HepG2 (cell line): ENCODE results near the gene PTPRN. TPM values are rescaled to one million over a fixed set of nuclear protein-coding genes. Genes with fewer than 3 reads are reported as not detected.

Experiments used
- ADNP ChIP-seq: sonication (generic); formaldehyde crosslinking; IDR thresholded peaks from 2 replicates; pipeline ENCODE4 v1.4.0; 2020; ENCODE audit warnings: missing genetic modification reagents
- ARNT2 ChIP-seq: sonication (generic); formaldehyde crosslinking; IDR thresholded peaks from 2 replicates; pipeline ENCODE4 v1.8.0; 2022; ENCODE audit warnings: mild to moderate bottlenecking, low read depth, missing genetic modification reagents, moderate library complexity
- ATF1 ChIP-seq: IDR thresholded peaks from 2 replicates; pipeline ENCODE4 v1.6.1; 2016; ENCODE audit warnings: mild to moderate bottlenecking, control low read depth
- FOXM1 ChIP-seq: sonication (generic); formaldehyde crosslinking; IDR thresholded peaks from 2 replicates; pipeline ENCODE4 v1.5.0; 2020; ENCODE audit warnings: missing genetic modification reagents
- GATA4 ChIP-seq: sonication (generic); IDR thresholded peaks from 2 replicates; pipeline ENCODE4 v1.6.1; 2016; ENCODE audit warnings: antibody characterized with exemption, low read depth, borderline replicate concordance
- HNF4A ChIP-seq: sonication (generic); formaldehyde crosslinking; IDR thresholded peaks from 2 replicates; pipeline ENCODE4 v1.4.0; 2020; ENCODE audit warnings: missing genetic modification reagents
- ISX ChIP-seq: sonication (generic); formaldehyde crosslinking; conservative IDR thresholded peaks from 2 replicates; pipeline ENCODE4 v1.5.0; 2020; ENCODE audit warnings: missing genetic modification reagents
- POLR2AphosphoS2 ChIP-seq: IDR thresholded peaks from 2 replicates; pipeline ENCODE4 v1.6.1; 2011; ENCODE audit warnings: low read depth, low read length, improper control_type of control experiment
- RXRA ChIP-seq: sonication (generic); formaldehyde crosslinking; IDR thresholded peaks from 2 replicates; pipeline ENCODE4 v1.5.1; 2020; ENCODE audit warnings: missing genetic modification reagents
- SOX13 ChIP-seq, 3 experiments: fragments of 450-650 bp in 1 of 3; sonication (generic) in 1 of 3; formaldehyde crosslinking in 1 of 3; IDR thresholded peaks in 2 of 3; conservative IDR thresholded peaks in 1 of 3; 2 replicates each; pipeline versions ENCODE4 v1.5.0 to v1.6.1; 2016 to 2020; ENCODE audit warnings: antibody characterized with exemption in 1 of 3, mild to moderate bottlenecking in 1 of 3, missing compliant biosample characterization in 1 of 3, missing genetic modification reagents in 1 of 3, moderate library complexity in 1 of 3
- SP4 ChIP-seq: sonication (generic); formaldehyde crosslinking; IDR thresholded peaks from 2 replicates; pipeline ENCODE4 v1.8.1; 2023; ENCODE audit warnings: mild to moderate bottlenecking, missing genetic modification reagents
- TGIF2 ChIP-seq: IDR thresholded peaks from 2 replicates; pipeline ENCODE4 v1.6.1; 2016; ENCODE audit warnings: control low read depth, missing compliant biosample characterization
- ZFYVE20 ChIP-seq: sonication (generic); formaldehyde crosslinking; IDR thresholded peaks from 2 replicates; pipeline ENCODE4 v1.8.0; 2023; ENCODE audit warnings: low read depth, mild to moderate bottlenecking, moderate library complexity, missing genetic modification reagents, borderline replicate concordance
- ZNF337 ChIP-seq: sonication (generic); formaldehyde crosslinking; IDR thresholded peaks from 2 replicates; pipeline ENCODE4 v1.5.1; 2020; ENCODE audit warnings: missing genetic modification reagents, low read depth, mild to moderate bottlenecking, borderline replicate concordance
- ZNF430 ChIP-seq: sonication (generic); formaldehyde crosslinking; IDR thresholded peaks from 2 replicates; pipeline ENCODE4 v1.9.0; 2021; ENCODE audit warnings: mild to moderate bottlenecking, missing genetic modification reagents
- ZNF564 ChIP-seq: sonication (generic); formaldehyde crosslinking; IDR thresholded peaks from 2 replicates; pipeline ENCODE4 v1.8.1; 2023; ENCODE audit warnings: mild to moderate bottlenecking, missing genetic modification reagents
- ZNF879 ChIP-seq: sonication (generic); formaldehyde crosslinking; IDR thresholded peaks from 2 replicates; pipeline ENCODE4 v1.8.1; 2023; ENCODE audit warnings: missing genetic modification reagents
- polyA plus RNA-seq, 8 experiments: library from polyadenylated mRNA; depleted of rRNA in 3 of 8; stranded (reverse) in 7 of 8; unstranded in 1 of 8; fragments of >200 nt; fragmentation: Illumina TruSeq in 4 of 8; extraction: Trizol in 4 of 8; gene quantifications; 2 replicates each; pipeline versions ENCODE4 v1.2.1 to v1.2.3, GENCODE V29; 2011 to 2016; ENCODE audit warnings: low read depth in 4 of 8, missing spikeins in 1 of 8, mixed read lengths in 1 of 8; ENCODE audit not compliant: insufficient read depth in 1 of 8
- total RNA-seq, 5 experiments: library from RNA; depleted of rRNA; stranded (reverse); fragments of >200 nt; fragmentation: Illumina TruSeq; extraction: Trizol; gene quantifications; 2 replicates each; pipeline ENCODE4 v1.2.3, GENCODE V29; 2016; ENCODE audit warnings: low read depth in 1 of 5
- TF ChIP-seq, protein P1 (sequence below): IDR thresholded peaks from 2 replicates; pipeline ENCODE4 v1.6.1; 2016; ENCODE audit warnings: mild to moderate bottlenecking, missing biosample characterization, missing genetic modification reagents
- TF ChIP-seq, protein P2 (sequence below): sonication (generic); formaldehyde crosslinking; IDR thresholded peaks from 2 replicates; pipeline ENCODE4 v1.4.0; 2020; ENCODE audit warnings: missing genetic modification reagents
- TF ChIP-seq, protein P3 (sequence below): sonication (generic); formaldehyde crosslinking; IDR thresholded peaks from 2 replicates; pipeline ENCODE4 v1.4.0; 2020; ENCODE audit warnings: low read depth, missing genetic modification reagents
- TF ChIP-seq, protein P4 (sequence below): sonication (generic); formaldehyde crosslinking; IDR thresholded peaks from 2 replicates; pipeline ENCODE4 v1.4.0; 2020; ENCODE audit warnings: missing genetic modification reagents, borderline replicate concordance

PTPRN gene
- total and polyA plus RNA-seq, 2 of the 13 experiments (the other 11 are each of a cell fraction or from before 2014, with no cell fraction given): 0.26 TPM; not detected in 1

DNA sequence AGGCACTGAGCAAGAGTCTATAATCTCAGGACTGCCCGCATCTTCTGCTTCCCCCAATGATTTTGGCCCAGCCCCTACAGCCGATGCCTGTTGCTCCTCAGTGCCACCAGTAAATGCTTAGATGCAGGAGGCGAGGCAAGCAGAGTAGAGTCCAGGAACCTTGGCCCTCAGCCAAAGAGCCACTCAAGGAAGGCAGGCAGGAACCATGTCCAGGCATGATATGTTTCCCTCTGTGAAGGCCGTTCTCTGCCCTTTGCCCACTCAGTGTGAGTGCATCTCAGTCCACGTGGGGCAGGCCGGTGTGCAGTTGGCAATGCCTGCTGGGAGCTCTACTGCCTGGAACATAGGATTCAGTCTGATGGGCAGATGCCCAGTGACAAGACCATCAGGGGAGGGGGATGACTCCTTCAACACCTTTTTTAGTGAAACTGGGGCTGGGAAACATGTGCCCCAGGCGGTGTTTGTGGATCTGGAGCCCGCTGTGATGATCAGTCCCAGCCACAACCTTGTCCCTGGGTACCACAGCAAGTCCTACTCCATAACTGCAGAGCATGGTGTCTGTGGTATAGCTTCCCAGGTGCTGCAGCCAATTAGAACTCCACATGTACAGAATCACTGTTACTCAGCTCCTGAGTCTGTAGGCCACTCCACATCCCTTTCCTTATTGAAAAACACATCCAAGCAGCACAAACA, 39.7 kb downstream of the PTPRN start (continued):
- no peak for TF ChIP-seq ZFYVE20
- TF ChIP-seq GATA4: no peak
- TF ChIP-seq POLR2AphosphoS2: no peak
- no peak for TF ChIP-seq ARNT2 (CRISPR knock-in tag)
- TF ChIP-seq ZNF430 (CRISPR knock-in tag): no peak
- TF ChIP-seq, protein P1, sequence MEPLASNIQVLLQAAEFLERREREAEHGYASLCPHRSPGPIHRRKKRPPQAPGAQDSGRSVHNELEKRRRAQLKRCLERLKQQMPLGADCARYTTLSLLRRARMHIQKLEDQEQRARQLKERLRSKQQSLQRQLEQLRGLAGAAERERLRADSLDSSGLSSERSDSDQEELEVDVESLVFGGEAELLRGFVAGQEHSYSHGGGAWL: no peak
- TF ChIP-seq, protein P2, sequence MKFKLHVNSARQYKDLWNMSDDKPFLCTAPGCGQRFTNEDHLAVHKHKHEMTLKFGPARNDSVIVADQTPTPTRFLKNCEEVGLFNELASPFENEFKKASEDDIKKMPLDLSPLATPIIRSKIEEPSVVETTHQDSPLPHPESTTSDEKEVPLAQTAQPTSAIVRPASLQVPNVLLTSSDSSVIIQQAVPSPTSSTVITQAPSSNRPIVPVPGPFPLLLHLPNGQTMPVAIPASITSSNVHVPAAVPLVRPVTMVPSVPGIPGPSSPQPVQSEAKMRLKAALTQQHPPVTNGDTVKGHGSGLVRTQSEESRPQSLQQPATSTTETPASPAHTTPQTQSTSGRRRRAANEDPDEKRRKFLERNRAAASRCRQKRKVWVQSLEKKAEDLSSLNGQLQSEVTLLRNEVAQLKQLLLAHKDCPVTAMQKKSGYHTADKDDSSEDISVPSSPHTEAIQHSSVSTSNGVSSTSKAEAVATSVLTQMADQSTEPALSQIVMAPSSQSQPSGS: no peak
- no peak for TF ChIP-seq ZNF879 (CRISPR knock-in tag)
- TF ChIP-seq ATF1 (CRISPR knock-in tag): no peak
- TF ChIP-seq, protein P3, sequence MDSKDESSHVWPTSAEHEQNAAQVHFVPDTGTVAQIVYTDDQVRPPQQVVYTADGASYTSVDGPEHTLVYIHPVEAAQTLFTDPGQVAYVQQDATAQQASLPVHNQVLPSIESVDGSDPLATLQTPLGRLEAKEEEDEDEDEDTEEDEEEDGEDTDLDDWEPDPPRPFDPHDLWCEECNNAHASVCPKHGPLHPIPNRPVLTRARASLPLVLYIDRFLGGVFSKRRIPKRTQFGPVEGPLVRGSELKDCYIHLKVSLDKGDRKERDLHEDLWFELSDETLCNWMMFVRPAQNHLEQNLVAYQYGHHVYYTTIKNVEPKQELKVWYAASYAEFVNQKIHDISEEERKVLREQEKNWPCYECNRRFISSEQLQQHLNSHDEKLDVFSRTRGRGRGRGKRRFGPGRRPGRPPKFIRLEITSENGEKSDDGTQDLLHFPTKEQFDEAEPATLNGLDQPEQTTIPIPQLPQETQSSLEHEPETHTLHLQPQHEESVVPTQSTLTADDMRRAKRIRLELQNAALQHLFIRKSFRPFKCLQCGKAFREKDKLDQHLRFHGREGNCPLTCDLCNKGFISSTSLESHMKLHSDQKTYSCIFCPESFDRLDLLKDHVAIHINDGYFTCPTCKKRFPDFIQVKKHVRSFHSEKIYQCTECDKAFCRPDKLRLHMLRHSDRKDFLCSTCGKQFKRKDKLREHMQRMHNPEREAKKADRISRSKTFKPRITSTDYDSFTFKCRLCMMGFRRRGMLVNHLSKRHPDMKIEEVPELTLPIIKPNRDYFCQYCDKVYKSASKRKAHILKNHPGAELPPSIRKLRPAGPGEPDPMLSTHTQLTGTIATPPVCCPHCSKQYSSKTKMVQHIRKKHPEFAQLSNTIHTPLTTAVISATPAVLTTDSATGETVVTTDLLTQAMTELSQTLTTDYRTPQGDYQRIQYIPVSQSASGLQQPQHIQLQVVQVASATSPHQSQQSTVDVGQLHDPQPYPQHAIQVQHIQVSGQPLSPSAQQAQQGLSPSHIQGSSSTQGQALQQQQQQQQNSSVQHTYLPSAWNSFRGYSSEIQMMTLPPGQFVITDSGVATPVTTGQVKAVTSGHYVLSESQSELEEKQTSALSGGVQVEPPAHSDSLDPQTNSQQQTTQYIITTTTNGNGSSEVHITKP (CRISPR knock-in tag): 0 out of 2 replicates have a peak, but pooled peaks have one; percentile 37
- no peak for TF ChIP-seq ZNF337 (CRISPR knock-in tag)
- no peak for TF ChIP-seq ISX (CRISPR knock-in tag)
- TF ChIP-seq TGIF2 (CRISPR knock-in tag): no peak; the same call in 1 of the 2 replicates
- TF ChIP-seq ADNP (CRISPR knock-in tag): no peak
- TF ChIP-seq HNF4A (CRISPR knock-in tag): peak; percentile 82
- no peak for TF ChIP-seq SP4
- TF ChIP-seq, protein P4, sequence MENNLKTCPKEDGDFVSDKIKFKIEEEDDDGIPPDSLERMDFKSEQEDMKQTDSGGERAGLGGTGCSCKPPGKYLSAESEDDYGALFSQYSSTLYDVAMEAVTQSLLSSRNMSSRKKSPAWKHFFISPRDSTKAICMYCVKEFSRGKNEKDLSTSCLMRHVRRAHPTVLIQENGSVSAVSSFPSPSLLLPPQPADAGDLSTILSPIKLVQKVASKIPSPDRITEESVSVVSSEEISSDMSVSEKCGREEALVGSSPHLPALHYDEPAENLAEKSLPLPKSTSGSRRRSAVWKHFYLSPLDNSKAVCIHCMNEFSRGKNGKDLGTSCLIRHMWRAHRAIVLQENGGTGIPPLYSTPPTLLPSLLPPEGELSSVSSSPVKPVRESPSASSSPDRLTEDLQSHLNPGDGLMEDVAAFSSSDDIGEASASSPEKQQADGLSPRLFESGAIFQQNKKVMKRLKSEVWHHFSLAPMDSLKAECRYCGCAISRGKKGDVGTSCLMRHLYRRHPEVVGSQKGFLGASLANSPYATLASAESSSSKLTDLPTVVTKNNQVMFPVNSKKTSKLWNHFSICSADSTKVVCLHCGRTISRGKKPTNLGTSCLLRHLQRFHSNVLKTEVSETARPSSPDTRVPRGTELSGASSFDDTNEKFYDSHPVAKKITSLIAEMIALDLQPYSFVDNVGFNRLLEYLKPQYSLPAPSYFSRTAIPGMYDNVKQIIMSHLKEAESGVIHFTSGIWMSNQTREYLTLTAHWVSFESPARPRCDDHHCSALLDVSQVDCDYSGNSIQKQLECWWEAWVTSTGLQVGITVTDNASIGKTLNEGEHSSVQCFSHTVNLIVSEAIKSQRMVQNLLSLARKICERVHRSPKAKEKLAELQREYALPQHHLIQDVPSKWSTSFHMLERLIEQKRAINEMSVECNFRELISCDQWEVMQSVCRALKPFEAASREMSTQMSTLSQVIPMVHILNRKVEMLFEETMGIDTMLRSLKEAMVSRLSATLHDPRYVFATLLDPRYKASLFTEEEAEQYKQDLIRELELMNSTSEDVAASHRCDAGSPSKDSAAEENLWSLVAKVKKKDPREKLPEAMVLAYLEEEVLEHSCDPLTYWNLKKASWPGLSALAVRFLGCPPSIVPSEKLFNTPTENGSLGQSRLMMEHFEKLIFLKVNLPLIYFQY (CRISPR knock-in tag): no peak
- TF ChIP-seq RXRA (CRISPR knock-in tag): peak; percentile 64
- no peak for TF ChIP-seq FOXM1
- no peak for TF ChIP-seq ZNF564 (CRISPR knock-in tag)
- no peak for TF ChIP-seq SOX13 (IDR thresholded peaks at IDR 0.05)
- TF ChIP-seq SOX13 (CRISPR knock-in tag; conservative IDR thresholded peaks at IDR 0.05 in 1 of 2, IDR thresholded peaks at IDR 0.05 in 1 of 2): no peak
